NCI-H1694 treated with DMSO at 0.1 percent for 48 hours (cell line): ENCODE results near the gene TRABD2B.

Experiments used
- DNase-seq: peaks from one replicate; lab custom pipeline; 2025; lab: John Stamatoyannopoulos, UW

The TRABD2B gene

DNA sequence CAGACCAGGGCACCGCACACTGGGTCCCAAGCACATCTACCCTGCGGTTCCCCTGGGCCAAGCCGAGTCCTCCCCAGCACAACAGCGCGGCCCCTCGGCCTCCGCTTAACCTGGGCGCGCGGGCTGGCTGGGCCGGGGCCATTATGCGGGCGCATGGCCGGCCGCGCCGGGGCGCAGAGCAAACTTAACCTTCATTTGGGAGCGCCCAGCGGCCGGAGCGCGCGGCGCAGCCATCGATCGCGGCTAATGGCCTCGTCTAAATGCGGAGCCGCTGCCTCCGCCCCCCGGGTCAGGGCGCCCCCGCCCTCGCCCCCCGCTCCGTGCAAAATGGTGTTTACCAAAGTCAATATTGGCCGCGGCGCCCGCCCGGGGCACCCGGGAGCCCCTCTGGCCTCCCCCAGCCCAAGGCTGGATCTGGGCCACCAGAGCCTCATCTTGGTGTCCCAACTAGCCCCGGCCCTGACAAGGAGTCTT, 272.1 kb downstream of the TRABD2B start:
- no peak for DNase-seq

DNA sequence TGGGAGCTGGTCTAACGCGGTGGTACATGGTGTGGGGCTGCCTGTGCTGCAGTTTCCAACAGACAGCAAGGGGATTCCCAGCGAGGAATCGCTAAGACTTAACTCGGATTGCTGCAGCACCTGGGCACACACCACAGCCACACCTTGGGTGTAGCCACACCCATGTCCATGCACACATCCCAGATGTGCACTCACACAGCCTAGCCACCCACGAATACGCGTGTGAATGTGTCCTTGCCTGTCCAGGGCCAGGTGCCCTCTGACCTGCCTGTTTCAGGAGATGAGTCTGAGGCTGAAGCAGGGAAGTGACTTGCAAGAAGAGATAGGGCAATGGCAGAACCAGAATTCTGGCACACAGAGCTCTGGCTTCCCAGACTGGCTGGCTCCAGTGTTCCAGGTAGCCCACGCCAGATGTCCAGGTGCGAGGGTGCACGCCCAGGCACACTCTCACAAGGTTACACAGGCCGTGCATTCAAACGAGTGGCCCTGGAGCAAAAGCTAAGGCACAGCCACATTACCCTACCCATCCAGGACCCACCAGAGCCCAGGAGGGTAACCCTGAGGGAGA, 272.7 kb downstream of the TRABD2B start:
- no peak for DNase-seq

DNA sequence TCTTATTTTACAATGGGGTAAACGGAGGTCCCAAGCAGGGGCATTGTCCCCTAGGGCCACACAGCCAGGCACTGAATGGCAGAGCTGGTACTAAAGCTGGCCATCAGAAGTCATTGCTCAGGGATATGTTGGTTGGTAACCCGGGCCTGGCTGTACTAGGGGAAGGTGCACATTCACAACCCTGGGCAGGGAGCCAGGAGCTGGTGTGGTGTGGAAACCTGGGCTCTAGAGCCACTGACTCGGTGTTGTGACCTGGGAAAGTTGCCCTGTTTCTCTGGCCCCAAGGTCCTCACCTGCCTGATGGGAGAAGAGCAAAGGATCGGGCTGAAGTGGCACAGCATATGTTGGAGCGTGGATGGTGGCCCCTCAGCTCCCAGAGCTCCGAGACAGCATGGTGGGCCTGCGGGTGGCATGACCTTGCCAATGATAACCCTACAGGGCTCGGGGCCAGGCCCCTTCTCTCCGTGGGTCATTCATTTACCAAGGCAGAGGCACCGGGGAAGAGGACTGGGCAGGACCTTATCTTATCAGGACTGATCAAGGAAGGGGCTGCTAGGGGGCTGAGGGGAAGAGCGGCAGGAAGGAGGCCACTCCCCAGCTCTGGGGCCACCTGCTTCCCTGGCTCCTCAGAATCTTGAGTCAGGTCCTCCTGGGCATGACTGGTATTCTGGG, 274.1 kb downstream of the TRABD2B start:
- no peak for DNase-seq

DNA sequence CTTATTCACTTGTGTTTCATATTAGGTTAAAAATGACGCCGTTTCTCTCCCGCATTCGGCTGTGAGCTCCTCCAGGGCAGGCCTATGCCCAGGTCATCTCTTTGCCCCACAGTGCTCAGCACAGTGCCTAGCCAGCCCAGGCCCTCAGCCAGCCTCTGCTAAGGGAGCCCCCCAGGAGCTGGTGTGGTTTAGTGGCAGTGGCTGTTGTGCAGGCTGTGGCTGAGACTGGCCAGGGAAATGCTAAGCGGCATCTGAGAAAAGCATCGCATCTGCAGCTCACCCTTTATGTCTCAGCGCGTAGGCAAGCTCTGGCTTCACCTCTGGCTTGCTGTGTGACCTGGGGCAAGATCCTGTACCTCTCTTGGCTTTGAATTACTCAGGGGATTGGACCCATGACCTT, 275.1 kb downstream of the TRABD2B start:
- no peak for DNase-seq

DNA sequence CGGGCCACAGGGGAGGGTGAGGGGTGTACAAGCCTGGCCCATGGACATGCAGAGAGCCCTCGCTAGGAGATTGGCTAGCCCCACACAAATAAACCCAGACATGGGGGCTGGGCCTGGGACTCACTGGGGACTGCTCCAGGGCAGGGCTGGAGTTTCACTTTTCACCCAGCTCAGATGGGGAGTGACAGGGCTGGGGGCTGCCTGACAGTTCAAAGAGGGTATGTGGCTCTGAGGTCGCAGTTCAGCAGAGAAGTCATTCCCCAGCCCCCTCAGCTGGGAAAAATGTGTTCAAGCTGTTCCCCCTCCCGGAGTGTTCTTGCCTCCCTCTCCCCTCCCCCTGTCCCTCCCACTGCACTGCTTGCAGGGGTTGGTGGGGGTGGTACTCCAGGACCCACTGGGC, 277.1 kb downstream of the TRABD2B start:
- DNase-seq = no peak

DNA sequence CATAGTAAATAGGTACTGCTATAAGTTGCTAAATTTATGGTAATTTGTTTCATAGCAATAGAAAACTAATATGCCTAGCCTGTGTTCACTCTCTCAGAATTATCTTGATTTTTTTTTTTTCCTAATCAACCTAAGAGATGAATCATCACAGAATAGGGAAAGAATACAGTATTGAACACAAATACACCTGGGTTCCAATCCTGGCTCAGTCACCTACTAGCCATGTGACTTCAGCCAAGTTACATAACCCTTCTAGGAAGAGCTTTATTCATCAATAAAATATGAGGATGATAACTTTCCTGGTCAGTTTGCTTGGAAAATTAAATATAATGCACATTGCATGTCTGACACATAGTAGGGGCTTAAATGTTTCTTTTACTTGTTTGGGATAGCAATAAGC, 279.8 kb downstream of the TRABD2B start:
- no peak for DNase-seq

DNA sequence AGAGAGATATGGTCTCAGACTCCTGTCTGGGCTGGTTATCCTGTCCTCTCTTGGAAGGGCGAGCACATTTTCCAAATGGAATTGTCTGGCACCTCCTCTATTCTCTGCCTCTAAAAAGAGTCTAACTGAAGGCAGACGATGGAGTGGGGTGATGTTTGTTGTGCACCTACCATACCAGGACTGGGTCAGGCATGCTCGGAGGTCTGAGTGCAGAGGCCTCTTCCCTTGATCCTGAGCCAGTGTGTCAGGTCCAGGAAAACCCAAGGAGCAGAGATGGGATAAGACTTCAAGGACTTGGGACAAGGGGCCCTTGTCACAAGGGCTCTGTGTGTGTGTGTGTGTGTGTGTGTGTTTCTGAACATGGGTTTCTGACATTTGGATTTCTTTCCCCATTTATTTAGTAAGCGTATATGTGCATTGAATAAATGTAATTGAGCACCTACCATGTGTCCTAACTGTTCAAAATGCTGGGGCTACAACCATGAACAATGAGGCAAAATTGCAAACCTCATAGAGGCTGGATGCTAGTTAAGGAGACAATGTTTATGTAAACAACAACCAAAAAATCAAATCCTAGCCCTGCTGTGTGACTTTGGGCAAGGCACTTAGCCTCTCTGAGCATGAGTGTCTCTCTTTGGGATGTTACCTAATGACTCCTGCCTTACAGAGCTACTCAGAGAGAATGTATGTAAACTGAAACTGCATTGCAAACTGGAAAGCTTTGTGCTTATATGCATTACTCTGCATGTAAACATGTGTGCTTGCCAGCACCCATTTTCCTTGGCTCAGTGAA, 283.0 kb downstream of the TRABD2B start:
- peak; percentile 37 for DNase-seq

DNA sequence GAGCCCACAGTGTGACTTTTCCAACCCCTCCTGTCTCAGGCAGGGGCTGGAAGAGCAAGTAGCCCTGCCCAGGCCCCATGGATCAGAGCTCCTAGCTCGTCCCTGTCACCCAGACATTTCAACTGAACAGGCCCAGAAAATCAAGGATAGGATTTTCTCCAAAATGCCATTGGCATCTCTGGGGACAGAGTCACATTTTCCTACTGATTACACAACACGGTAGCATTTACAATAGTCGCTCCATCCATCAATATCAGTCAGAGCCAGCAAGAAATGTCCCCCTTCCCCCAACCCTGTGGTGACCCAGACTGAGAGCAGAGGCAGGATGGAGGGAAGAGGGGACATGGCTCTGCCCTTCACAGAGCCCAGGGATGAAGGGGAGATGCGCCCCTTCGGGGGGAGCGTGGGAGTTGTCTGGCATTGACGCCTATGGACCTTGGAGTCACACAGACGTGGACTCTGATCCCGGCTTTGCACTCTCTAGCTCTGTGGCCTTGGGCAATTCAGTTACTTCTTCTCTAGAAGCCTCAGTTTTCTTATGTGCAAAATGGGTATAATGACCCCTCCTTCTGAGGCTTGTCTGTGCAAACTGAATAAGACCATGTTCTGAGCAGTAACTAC, 283.7 kb downstream of the TRABD2B start:
- DNase-seq = no peak

DNA sequence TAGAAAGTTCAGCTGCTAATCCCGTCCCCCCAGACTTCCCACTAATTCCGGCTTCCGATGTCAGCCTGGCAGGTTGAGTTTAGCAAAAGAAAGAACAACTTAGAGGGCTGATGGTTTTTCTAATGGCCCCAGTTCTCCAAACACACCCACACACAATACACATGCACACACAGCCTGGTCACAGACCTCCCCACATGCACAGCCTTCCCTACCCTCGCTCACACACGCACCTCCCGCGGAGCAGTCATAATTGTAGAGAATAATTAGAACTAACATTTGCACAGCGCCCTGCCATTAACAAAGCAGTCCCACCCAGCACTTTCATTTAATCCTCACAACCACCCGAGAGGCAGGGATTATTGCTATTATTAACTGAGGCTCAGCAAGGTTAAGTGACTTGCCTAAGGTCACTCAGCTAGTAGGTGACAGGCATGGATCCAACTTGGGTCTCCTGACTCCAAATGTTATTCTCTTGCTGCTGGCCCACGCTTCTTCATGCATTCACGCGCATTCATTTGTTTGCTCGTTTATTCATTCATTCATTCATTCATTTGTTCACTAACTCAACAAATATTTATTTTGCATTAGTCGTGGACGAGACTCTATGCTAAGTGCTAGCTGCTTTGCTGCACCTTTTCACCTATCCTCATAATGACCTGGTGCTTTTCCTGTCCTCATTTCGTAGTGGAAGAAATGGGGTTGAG, 284.4 kb downstream of the TRABD2B start:
- DNase-seq = no peak

DNA sequence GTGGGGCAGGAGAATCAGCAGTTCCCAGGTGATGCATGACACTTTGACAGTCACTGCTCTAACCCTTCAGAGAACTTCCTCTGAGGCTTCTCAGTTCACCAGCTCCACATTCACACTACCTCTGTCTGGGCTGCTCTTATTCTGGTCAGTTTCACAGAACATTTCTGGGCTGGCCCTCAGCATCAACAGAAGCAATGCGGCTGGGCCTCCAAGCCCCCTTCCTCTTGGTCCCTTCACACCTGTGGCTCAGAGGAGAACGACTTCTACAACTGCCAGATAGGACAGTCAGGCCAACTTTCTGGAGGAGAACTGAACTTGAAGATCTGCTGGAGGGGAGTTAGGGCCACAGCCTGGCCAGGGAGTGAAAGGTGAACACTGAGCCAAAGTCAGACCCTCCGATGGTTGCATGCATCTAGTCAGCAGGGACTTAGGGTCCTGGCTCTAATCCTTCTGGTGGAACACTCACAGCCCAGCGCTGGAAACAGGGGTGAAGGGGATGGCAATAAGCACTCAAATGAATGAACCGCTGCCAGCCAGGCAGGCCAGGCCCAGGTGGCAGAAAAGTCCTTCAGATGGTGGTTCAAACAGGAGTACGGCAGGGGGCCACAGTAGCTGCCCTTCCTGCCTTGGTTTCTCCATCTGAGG, 285.2 kb downstream of the TRABD2B start:
- no peak for DNase-seq

DNA sequence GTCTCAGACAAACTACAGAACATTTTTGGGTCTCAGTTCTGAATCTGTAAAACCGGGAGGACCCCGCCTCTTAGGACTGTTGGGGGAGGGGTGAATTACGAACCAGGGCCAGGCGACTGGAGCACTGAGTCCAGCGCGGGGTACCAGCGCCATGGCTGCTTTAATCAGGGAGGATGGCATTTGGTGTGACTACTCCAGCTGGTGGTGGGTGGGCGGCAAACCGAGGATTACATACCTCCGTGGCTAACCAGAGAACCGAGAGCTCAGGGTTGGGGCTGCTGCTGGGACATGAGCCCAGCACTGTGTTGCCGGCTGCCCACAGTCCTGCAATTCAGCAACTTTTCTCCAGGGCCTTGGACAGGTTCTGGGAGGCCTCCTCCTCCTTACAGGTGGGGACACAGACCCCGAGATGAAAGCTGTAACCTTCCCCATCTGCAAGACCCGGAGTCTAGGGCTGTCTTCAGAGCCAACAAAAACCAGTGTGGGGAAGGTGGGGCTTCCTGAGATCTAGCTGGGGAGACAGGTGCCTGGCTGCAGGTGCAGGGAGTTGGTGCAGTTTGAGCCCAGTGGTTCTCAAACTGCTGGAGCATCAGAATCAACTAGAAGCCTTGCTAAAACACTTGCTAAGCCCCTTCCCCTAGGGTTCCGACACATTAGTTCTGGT, 285.9 kb downstream of the TRABD2B start:
- no peak for DNase-seq
